GM12892 (cell line): Measurements from ENCODE around the gene AVPR1A.

Source experiments
- POLR2A ChIP-seq: IDR thresholded peaks from 2 replicates; pipeline ENCODE4 v1.6.1; 2011; ENCODE audit warnings: low read depth, low read length, control low read depth
- POLR2AphosphoS5 ChIP-seq: IDR thresholded peaks from 2 replicates; pipeline ENCODE4 v1.6.1; 2011; ENCODE audit warnings: low read depth, low read length, control low read depth

- TF ChIP-seq POLR2AphosphoS5 (no peak), POLR2A (no peak)
Measured at GRCh38 chr12:63093084-63093483, 57.9 kb downstream of the AVPR1A start.
